Gastrocnemius medialis (tissue), 4 donors: ENCODE results near the gene TMEM220.

Experiments used
- CTCF ChIP-seq, 5 experiments: fragments of 450-650 bp in 3 of 5; fragments of 200-600 bp in 2 of 5; sonication (generic) in 2 of 5; IDR thresholded peaks in 4 of 5; conservative IDR thresholded peaks in 1 of 5; 1 replicate in 4 of 5; 2 replicates in 1 of 5; pipeline ENCODE4 v1.5.1; 2016 to 2019; ENCODE audit warnings: antibody characterized with exemption in 5 of 5, mild to moderate bottlenecking in 3 of 5, moderate library complexity in 3 of 5
- POLR2A ChIP-seq, 2 donors: fragments of 450-650 bp; IDR thresholded peaks; one replicate each; pipeline ENCODE4 v1.6.1; 2017; ENCODE audit warnings: antibody characterized with exemption in 2 of 2, mild to moderate bottlenecking in 2 of 2, moderate library complexity in 2 of 2

- no peak for TF ChIP-seq CTCF (IDR thresholded peaks at IDR 0.05 in 4 of 5, conservative IDR thresholded peaks at IDR 0.05 in 1 of 5)
- no peak for TF ChIP-seq POLR2A (IDR thresholded peaks at IDR 0.05)
Measured at GRCh38 chr17:10724546-10725195, 5.2 kb downstream of the TMEM220 start.
